PC-9 (cell line): ENCODE measurements around the gene ATP10A. TPM values are rescaled to one million over a fixed set of nuclear protein-coding genes. Genes with fewer than 3 reads are reported as not detected.

Experiments used
- BruUV-seq: library from RNA; stranded (reverse); fragments of 400-500 nt; replicated peaks from 2 replicates; lab custom pipeline; 2021; lab: Mats Ljungman, UMichigan
- CTCF ChIA-PET: fragments of 300-600 bp; sonication (Branson Sonifier 250); formaldehyde crosslinking; loops from one replicate; lab custom pipeline; 2022; ENCODE audit warnings: antibody characterized with exemption; lab: Charles Lee
- POLR2A ChIA-PET: fragments of 300-600 bp; sonication (Branson Sonifier 250); formaldehyde crosslinking; loops from one replicate; lab custom pipeline; 2022; ENCODE audit warnings: antibody characterized with exemption; ENCODE audit not compliant: unreplicated experiment; lab: Charles Lee
- DNase-seq, 2 experiments: peaks; one replicate each; pipeline versions ENCODE4 v3.0.0 to v3.0.0-alpha.2; 2015 to 2022; ENCODE audit warnings: mixed read lengths in 1 of 2
- H2AFZ ChIP-seq: fragments of 200-600 bp; sonication (generic); 2 replicates; pipeline ENCODE4 v1.8.1; 2017; ENCODE audit warnings: antibody characterized with exemption
- H3F3A ChIP-seq: fragments of 200-600 bp; sonication (generic); 2 replicates; pipeline ENCODE4 v1.8.1; 2017; ENCODE audit warnings: antibody characterized with exemption, mild to moderate bottlenecking, low read depth; ENCODE audit not compliant: insufficient read depth
- H3K27ac ChIP-seq: fragments of 200-600 bp; sonication (generic); 2 replicates; pipeline ENCODE4 v1.6.1; 2016; ENCODE audit warnings: mixed run types
- H3K27me3 ChIP-seq: fragments of 200-600 bp; sonication (generic); 2 replicates; pipeline ENCODE4 v1.6.1; 2016; ENCODE audit warnings: low read depth, mixed run types; ENCODE audit not compliant: insufficient read depth
- H3K36me3 ChIP-seq: fragments of 200-600 bp; sonication (generic); 2 replicates; pipeline ENCODE4 v1.6.1; 2016; ENCODE audit warnings: low read depth, mixed run types
- H3K4me1 ChIP-seq: fragments of 200-600 bp; sonication (generic); replicated peaks from 2 replicates; pipeline ENCODE4 v1.6.1; 2016; ENCODE audit warnings: mixed run types; ENCODE audit not compliant: insufficient read depth
- H3K4me2 ChIP-seq: fragments of 200-600 bp; sonication (generic); 2 replicates; pipeline ENCODE4 v1.6.1; 2017; ENCODE audit warnings: mixed run types
- H3K4me3 ChIP-seq: fragments of 200-600 bp; sonication (generic); 2 replicates; pipeline ENCODE4 v1.6.1; 2016; ENCODE audit warnings: mixed run types
- H3K79me2 ChIP-seq: fragments of 200-600 bp; sonication (generic); 2 replicates; pipeline ENCODE4 v1.6.1; 2017; ENCODE audit warnings: low read depth, mixed run types
- H3K9me2 ChIP-seq: fragments of 200-600 bp; sonication (generic); 2 replicates; pipeline ENCODE4 v1.8.1; 2017; ENCODE audit warnings: mild to moderate bottlenecking; ENCODE audit not compliant: insufficient read depth
- H3K9me3 ChIP-seq: fragments of 200-600 bp; sonication (generic); 2 replicates; pipeline ENCODE4 v1.8.1; 2016; ENCODE audit warnings: low read depth; ENCODE audit not compliant: insufficient read depth
- H4K20me1 ChIP-seq: fragments of 200-600 bp; sonication (generic); 2 replicates; pipeline ENCODE4 v1.8.1; 2017; ENCODE audit not compliant: insufficient read depth
- CTCF ChIP-seq: fragments of 200-600 bp; sonication (generic); conservative IDR thresholded peaks from 2 replicates; pipeline ENCODE4 v1.6.1; 2017; ENCODE audit warnings: mixed run types, antibody characterized with exemption, mild to moderate bottlenecking, moderate library complexity
- EZH2 ChIP-seq: fragments of 200-600 bp; sonication (generic); IDR thresholded peaks from 2 replicates; pipeline ENCODE4 v1.8.0; 2017; ENCODE audit warnings: antibody characterized with exemption, low read depth
- intact Hi-C: fragments of 100-400 bp; cut with micrococcal nuclease; formaldehyde crosslinking; loops from one replicate; pipeline ENCODE4 v1.10.0; 2022; ENCODE audit not compliant: unreplicated experiment
- total RNA-seq: library from RNA; stranded (reverse); gene quantifications from 2 replicates; pipeline ENCODE4 v1.2.3, GENCODE V29; 2021

ATP10A gene
- total RNA-seq, 1 experiment from 2014 or later: not detected

DNA sequence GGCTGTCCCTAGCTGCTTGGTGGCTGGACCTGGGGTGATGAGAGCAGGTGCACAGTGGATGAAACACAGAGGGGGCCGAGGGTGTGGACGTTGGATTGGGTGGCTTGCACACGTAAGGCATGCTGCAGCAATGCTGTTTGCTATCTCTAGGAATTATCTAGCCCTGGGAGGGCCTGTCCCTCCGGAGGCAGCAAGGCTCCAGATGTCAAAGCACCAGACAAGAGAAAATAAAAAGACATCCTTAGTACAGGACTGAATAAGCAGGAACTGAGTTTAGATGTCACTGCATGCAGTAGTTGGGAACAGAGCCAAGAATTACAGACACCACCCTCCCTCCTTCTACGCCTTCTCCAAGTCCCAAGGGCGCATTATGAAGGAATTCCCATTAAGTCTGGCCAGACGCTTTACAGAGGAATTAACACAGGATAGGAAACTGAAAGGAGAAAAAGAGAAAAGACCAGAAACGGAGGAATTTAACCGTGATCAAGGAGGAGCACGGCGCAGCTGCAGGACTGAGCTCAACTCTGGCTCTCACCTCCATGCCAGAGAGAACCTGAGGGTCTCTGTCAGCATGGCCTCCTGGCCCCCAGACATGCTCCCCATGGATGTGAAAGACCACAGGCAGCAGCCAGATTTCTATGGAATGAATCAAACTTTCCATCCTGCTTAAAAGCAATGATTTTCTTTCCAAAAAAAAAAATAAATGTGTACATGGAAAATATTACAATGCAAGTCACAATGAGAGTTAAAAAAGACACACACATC lies 13.8 kb downstream of the ATP10A start:
- ChIA-PET POLR2A (no interaction called here), CTCF (no interaction called here)
- intact Hi-C loops: no loop called here
- Histone ChIP-seq H3K79me2 (no peaks in the 10 kb centered on the region), H3K27me3 (peaks cover 12% of the 10 kb centered on the region), H3K36me3 (no peaks in the 10 kb centered on the region), H3K27ac (no peak overlapping the region), H4K20me1 (no peaks in the 10 kb centered on the region), H3K9me2 (no peaks in the 10 kb centered on the region), H3K4me3 (no peak overlapping the region), H3K4me2 (no peak overlapping the region), H3K4me1 (no peaks in the 10 kb centered on the region), H3K9me3 (no peaks in the 10 kb centered on the region), H3F3A (no peaks in the 10 kb centered on the region), H2AFZ (no peak overlapping the region)
- DNase-seq: no peak
- no TSS peak for BruUV-seq
- no peak for TF ChIP-seq EZH2
- TF ChIP-seq CTCF: no peak

DNA sequence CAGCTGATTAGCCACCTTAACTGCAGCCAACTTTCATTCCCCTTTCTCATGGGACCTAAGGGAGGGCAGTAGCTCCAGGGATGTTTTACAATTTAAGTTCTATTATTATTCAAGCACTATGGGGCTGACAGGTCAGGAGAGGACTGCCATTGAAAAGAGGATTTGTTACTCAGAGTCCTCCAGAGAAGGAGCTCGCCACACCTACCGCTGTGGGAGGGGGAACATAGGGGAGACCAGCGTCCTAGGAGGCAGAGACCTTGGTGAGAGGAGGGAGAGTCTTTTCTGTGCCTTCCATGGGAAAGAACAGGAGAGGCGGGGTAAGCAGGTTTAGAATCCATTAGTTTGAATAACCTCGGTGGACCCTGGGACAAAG lies 14.4 kb downstream of the ATP10A start:
- intact Hi-C loops: no loop called here
- ChIA-PET POLR2A (no interaction called here), CTCF (no interaction called here)
- Histone ChIP-seq H3K9me2 (no peaks in the 10 kb centered on the region), H3K27ac (no peak overlapping the region), H3K79me2 (no peaks in the 10 kb centered on the region), H3K4me1 (no peaks in the 10 kb centered on the region), H3F3A (no peaks in the 10 kb centered on the region), H3K9me3 (no peaks in the 10 kb centered on the region), H3K27me3 (peaks cover 12% of the 10 kb centered on the region), H3K4me3 (no peak overlapping the region), H2AFZ (no peak overlapping the region), H4K20me1 (no peaks in the 10 kb centered on the region), H3K4me2 (no peak overlapping the region), H3K36me3 (no peaks in the 10 kb centered on the region)
- no peak for DNase-seq
- TF ChIP-seq EZH2 (no peak), CTCF (no peak)
- no TSS peak for BruUV-seq

GRCh38 chr15:25848325-25848724 lies 14.8 kb downstream of the ATP10A start:
- Histone ChIP-seq H3K9me2 (no peaks in the 10 kb centered on the region), H3K4me2 (no peak overlapping the region), H3K27ac (no peak overlapping the region), H3K79me2 (no peaks in the 10 kb centered on the region), H3K36me3 (no peaks in the 10 kb centered on the region), H2AFZ (no peak overlapping the region), H3F3A (no peaks in the 10 kb centered on the region), H3K9me3 (no peaks in the 10 kb centered on the region), H3K27me3 (peaks cover 12% of the 10 kb centered on the region), H3K4me1 (no peaks in the 10 kb centered on the region), H4K20me1 (no peaks in the 10 kb centered on the region), H3K4me3 (no peak overlapping the region)
- intact Hi-C loops: no loop called here
- no TSS peak for BruUV-seq
- no peak for DNase-seq
- CTCF ChIA-PET: no interaction called here
- POLR2A ChIA-PET: no interaction called here
- TF ChIP-seq CTCF (no peak), EZH2 (no peak)
